CD8-positive, alpha-beta memory T cell (primary cell): ENCODE data around the gene UNC93B1. TPM values are rescaled to one million over a fixed set of nuclear protein-coding genes. Genes with fewer than 3 reads are reported as not detected.

Experiments used
- CTCF ChIA-PET: fragments of 350-600 bp; sonication (Branson Sonifier 250); formaldehyde crosslinking; loops from one replicate; lab custom pipeline; 2021; ENCODE audit warnings: antibody characterized with exemption; lab: Charles Lee
- POLR2A ChIA-PET: fragments of 350-600 bp; sonication (Branson Sonifier 250); formaldehyde crosslinking; loops from one replicate; lab custom pipeline; 2021; ENCODE audit warnings: antibody characterized with exemption; lab: Charles Lee
- DNase-seq, 5 donors: peaks; one replicate each; pipeline versions ENCODE4 v3.0.0 to v3.0.0-alpha.2; 2020 to 2022; ENCODE audit warnings: mixed read lengths in 1 of 5
- H3K27ac ChIP-seq: one replicate; pipeline ENCODE4 v1.7.0; 2013; ENCODE audit warnings: low read depth, mild to moderate bottlenecking, low read length, moderate library complexity
- H3K27me3 ChIP-seq: 2 replicates; pipeline ENCODE4 v1.7.0; 2013; ENCODE audit warnings: low read length, mild to moderate bottlenecking; ENCODE audit not compliant: insufficient read depth, poor library complexity, severe bottlenecking
- H3K36me3 ChIP-seq: 2 replicates; pipeline ENCODE4 v1.7.0; 2013; ENCODE audit warnings: mild to moderate bottlenecking, low read length, moderate library complexity; ENCODE audit not compliant: insufficient read depth
- H3K4me1 ChIP-seq: 2 replicates; pipeline ENCODE4 v1.7.0; 2013; ENCODE audit warnings: mild to moderate bottlenecking, low read length, moderate library complexity; ENCODE audit not compliant: insufficient read depth
- H3K4me3 ChIP-seq: 2 replicates; pipeline ENCODE4 v1.7.0; 2013; ENCODE audit warnings: mild to moderate bottlenecking, low read length
- H3K9me3 ChIP-seq: 2 replicates; pipeline ENCODE4 v1.7.0; 2013; ENCODE audit warnings: mild to moderate bottlenecking, low read length
- H3K27ac Mint-ChIP-seq, 8 donors: one replicate each; pipeline ENCODE4 v1.8.0; 2020 to 2021; ENCODE audit warnings: mixed read lengths in 8 of 8, mild to moderate bottlenecking in 6 of 8, inconsistent platforms in 3 of 8, moderate library complexity in 3 of 8
- H3K27me3 Mint-ChIP-seq, 2 donors: one replicate each; pipeline ENCODE4 v1.8.0; 2020 to 2021; ENCODE audit warnings: mixed read lengths in 2 of 2, mild to moderate bottlenecking in 1 of 2, moderate library complexity in 1 of 2
- H3K36me3 Mint-ChIP-seq, 3 donors: one replicate each; pipeline ENCODE4 v1.8.0; 2020 to 2021; ENCODE audit warnings: mixed read lengths in 3 of 3, inconsistent platforms in 1 of 3, mild to moderate bottlenecking in 1 of 3
- H3K4me1 Mint-ChIP-seq, 3 donors: one replicate each; pipeline ENCODE4 v1.8.0; 2020 to 2021; ENCODE audit warnings: mixed read lengths in 3 of 3, inconsistent platforms in 1 of 3, mild to moderate bottlenecking in 1 of 3
- H3K4me3 Mint-ChIP-seq, 7 donors: one replicate each; pipeline ENCODE4 v1.8.0; 2020 to 2021; ENCODE audit warnings: mixed read lengths in 7 of 7, mild to moderate bottlenecking in 6 of 7, moderate library complexity in 4 of 7, inconsistent platforms in 2 of 7
- H3K9me3 Mint-ChIP-seq, 5 donors: one replicate each; pipeline ENCODE4 v1.8.0; 2020 to 2022; ENCODE audit warnings: mixed read lengths in 5 of 5, mild to moderate bottlenecking in 3 of 5, moderate library complexity in 2 of 5, inconsistent platforms in 1 of 5
- polyA plus RNA-seq: library from polyadenylated mRNA; unstranded; fragments of 300-500 nt; fragmentation: Illumina TruSeq; gene quantifications from one replicate; pipeline ENCODE4 v1.2.3, GENCODE V29; 2021
- total RNA-seq, 2 experiments: library from RNA; stranded (reverse); gene quantifications; one replicate each; pipeline ENCODE4 v1.2.3, GENCODE V29; 2021

The UNC93B1 gene
- total and polyA plus RNA-seq, 3 experiments from 2014 or later, result 9.8 to 26.5 (median 11.1) TPM

DNA sequence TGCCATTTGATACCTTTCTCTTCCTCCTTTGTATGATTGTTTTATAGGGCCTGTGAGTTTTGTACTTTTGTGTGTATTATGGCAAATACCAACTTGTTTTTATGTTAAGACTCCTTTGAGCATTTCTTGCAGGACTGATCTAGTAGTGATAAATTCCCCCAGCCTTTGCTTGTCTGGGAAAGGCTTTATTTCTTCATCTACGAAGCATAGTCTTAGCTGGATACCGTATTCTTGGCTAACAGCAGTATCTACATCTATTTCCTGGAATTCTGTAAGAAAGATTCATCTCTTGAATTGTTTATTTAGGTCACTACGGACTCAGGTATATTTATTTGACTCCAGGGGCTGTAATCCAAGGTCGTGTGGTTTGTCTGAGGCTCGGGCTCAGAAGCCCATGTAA lies 20.6 kb upstream of the UNC93B1 start:
- Histone ChIP-seq H3K4me1 (no peaks in the 10 kb centered on the region), H3K9me3 (no peaks in the 10 kb centered on the region), H3K27me3 (no peaks in the 10 kb centered on the region), H3K36me3 (no peaks in the 10 kb centered on the region), H3K4me3 (no peak overlapping the region), H3K27ac (no peak overlapping the region)
- ChIA-PET POLR2A (no interaction called here), CTCF (no interaction called here)
- Mint-ChIP-seq H3K27me3 (no peaks in the 10 kb centered on the region), H3K27ac (no peak overlapping the region), H3K36me3 (no peaks in the 10 kb centered on the region), H3K9me3 (peaks cover 0 to 5% (median 0%) of the 10 kb centered on the region in 5 donors), H3K4me1 (peaks cover 0 to 5% (median 2%) of the 10 kb centered on the region in 3 donors), H3K4me3 (peak overlapping the region in 1 of 7 donors; percentile 14)
- DNase-seq, result no peak

DNA sequence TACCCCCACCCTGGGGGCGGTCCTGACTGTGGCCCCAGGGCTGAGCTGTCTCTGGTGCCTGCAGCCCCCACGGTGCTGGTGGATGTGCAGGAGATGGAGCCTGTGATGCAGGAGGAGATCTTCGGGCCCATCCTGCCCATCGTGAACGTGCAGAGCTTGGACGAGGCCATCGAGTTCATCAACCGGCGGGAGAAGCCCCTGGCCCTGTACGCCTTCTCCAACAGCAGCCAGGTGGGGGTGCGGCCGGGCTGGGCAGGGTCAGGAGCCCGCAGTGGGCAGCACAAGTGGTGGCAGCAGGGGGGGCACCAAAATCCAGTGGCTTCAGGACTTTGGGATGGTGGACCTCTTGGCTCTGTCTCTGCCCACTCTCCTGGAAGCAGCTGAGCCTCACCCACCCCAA lies 18.6 kb upstream of the UNC93B1 start:
- no peaks in the 10 kb centered on the region for H3K27me3 ChIP-seq
- peaks cover 0 to 5% (median 0%) of the 10 kb centered on the region in 5 donors for H3K9me3 Mint-ChIP-seq
- no peaks in the 10 kb centered on the region for H3K9me3 ChIP-seq
- peaks cover 0 to 3% (median 0%) of the 10 kb centered on the region in 3 donors for H3K4me1 Mint-ChIP-seq
- H3K27me3 Mint-ChIP-seq, result no peaks in the 10 kb centered on the region
- DNase-seq, result no peak
- H3K27ac Mint-ChIP-seq, result no peak overlapping the region
- no peaks in the 10 kb centered on the region for H3K36me3 Mint-ChIP-seq
- ChIA-PET CTCF (interaction anchor here (0.6 kb wide), 1 partner anchor 427 kb away, joined by 3 read pairs; no protein-coding TSS in a partner anchor), POLR2A (no interaction called here)
- H3K4me1 ChIP-seq, result no peaks in the 10 kb centered on the region
- no peaks in the 10 kb centered on the region for H3K36me3 ChIP-seq
- H3K27ac ChIP-seq, result no peak overlapping the region
- H3K4me3 ChIP-seq, result no peak overlapping the region
- H3K4me3 Mint-ChIP-seq, result no peak overlapping the region

DNA sequence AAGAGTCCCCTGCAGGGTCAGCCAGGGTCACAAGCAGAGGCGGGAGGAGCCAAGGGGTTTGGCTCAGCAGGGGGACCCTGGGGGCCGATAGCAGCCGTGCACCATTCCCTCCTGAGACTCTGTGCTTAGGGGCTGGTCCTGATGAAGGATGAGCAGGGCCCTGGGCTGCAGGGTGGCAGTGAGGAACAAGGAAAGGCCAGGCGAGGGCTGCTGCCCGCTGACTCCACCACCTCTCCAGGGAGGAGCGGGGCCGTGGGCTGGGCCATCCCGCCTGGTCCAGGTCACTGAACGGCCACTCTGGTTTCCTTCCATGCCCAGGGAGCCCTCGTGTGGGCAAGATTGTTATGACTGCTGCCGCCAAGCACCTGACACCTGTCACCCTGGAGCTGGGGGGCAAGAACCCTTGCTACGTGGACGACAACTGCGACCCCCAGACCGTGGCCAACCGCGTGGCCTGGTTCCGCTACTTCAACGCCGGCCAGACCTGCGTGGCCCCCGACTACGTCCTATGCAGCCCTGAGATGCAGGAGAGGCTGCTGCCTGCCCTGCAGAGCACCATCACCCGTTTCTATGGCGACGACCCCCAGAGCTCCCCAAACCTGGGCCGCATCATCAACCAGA lies 17.4 kb upstream of the UNC93B1 start:
- Mint-ChIP-seq H3K4me3 (no peak overlapping the region), H3K27me3 (no peaks in the 10 kb centered on the region), H3K27ac (no peak overlapping the region), H3K4me1 (peaks cover 0 to 2% (median 0%) of the 10 kb centered on the region in 3 donors), H3K36me3 (no peaks in the 10 kb centered on the region), H3K9me3 (peaks cover 0 to 5% (median 0%) of the 10 kb centered on the region in 5 donors)
- H3K9me3 ChIP-seq, result no peaks in the 10 kb centered on the region
- ChIA-PET POLR2A (no interaction called here), CTCF (no interaction called here)
- H3K27ac ChIP-seq, result no peak overlapping the region
- H3K4me1 ChIP-seq, result no peaks in the 10 kb centered on the region
- H3K27me3 ChIP-seq, result no peaks in the 10 kb centered on the region
- no peak for DNase-seq
- H3K36me3 ChIP-seq, result no peaks in the 10 kb centered on the region
- H3K4me3 ChIP-seq, result no peak overlapping the region

DNA sequence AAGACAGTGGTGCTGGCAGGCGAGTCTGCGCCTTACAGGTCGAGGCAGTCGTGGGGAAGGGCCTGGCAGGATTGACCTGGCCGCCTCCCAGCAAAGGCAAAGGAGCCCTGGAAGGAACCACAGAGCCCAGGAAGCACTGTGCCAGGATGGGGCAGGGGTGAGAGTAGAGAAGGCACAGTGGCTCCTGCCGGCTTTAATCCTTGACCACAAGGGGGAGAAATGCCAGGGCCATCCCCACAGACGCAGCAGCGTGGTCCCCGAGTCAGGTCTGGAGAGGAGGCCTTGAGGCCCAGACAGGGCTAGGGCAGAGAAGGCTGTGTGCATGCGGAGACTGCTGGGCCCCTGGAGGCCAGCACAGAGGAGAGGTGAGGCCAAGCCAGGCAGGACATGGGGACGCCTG lies 16.7 kb upstream of the UNC93B1 start:
- Histone ChIP-seq H3K9me3 (no peaks in the 10 kb centered on the region), H3K4me3 (no peak overlapping the region), H3K4me1 (no peaks in the 10 kb centered on the region), H3K27ac (no peak overlapping the region), H3K27me3 (no peaks in the 10 kb centered on the region), H3K36me3 (no peaks in the 10 kb centered on the region)
- H3K27ac Mint-ChIP-seq, result no peak overlapping the region
- ChIA-PET CTCF (no interaction called here), POLR2A (no interaction called here)
- no peaks in the 10 kb centered on the region for H3K27me3 Mint-ChIP-seq
- H3K4me3 Mint-ChIP-seq, result no peak overlapping the region
- H3K36me3 Mint-ChIP-seq, result no peaks in the 10 kb centered on the region
- no peak for DNase-seq
- H3K4me1 Mint-ChIP-seq, result no peaks in the 10 kb centered on the region
- H3K9me3 Mint-ChIP-seq, result peaks cover 0 to 5% (median 0%) of the 10 kb centered on the region in 5 donors

DNA sequence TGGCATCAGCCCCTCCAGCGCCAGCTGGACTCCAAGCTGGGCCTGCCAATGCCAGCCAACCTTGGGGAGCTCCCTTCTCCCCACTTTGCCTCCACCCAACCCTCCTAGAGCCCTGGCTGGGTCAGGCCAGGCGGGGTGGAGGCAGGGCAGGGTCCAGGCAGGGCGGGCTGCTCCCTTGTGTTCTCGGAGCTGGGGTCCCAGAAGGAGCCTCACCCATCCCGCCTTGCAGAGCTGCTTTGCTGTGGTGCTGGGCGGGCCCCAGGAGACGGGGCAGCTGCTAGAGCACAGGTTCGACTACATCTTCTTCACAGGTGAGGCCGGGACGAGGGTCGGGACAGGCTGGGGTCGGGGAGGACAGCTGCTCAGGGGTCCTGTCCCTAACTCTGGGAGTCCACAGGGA lies 15.6 kb upstream of the UNC93B1 start:
- no peaks in the 10 kb centered on the region for H3K4me1 Mint-ChIP-seq
- Histone ChIP-seq H3K4me1 (no peaks in the 10 kb centered on the region), H3K36me3 (no peaks in the 10 kb centered on the region), H3K27me3 (no peaks in the 10 kb centered on the region), H3K4me3 (no peak overlapping the region), H3K9me3 (no peaks in the 10 kb centered on the region), H3K27ac (no peak overlapping the region)
- peaks cover 0 to 3% (median 0%) of the 10 kb centered on the region in 5 donors for H3K9me3 Mint-ChIP-seq
- DNase-seq, result no peak
- CTCF ChIA-PET, result no interaction called here
- no peaks in the 10 kb centered on the region for H3K27me3 Mint-ChIP-seq
- no peaks in the 10 kb centered on the region for H3K36me3 Mint-ChIP-seq
- peak overlapping the region in 1 of 8 donors; percentile 60 for H3K27ac Mint-ChIP-seq
- POLR2A ChIA-PET, result no interaction called here
- no peak overlapping the region for H3K4me3 Mint-ChIP-seq

DNA sequence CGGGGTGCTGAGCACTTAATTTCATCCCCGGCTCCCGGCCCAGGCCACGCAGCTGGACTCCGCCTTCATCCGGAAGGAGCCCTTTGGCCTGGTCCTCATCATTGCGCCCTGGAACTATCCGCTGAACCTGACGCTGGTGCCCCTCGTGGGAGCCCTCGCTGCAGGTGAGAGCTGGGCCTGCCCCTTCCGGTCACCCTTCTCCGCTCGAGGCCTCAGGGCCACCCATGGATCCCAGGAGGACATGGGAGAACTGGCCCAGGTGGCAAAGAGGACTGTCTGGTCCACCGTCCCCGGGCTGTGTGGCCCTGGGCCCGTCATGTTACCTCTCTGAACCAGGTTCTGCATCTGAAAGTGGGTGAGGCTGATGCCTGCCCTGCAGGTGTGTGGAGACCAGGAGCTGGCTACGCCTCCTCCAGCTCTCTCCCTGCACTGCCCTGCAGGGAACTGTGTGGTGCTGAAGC lies 14.9 kb upstream of the UNC93B1 start:
- ChIA-PET POLR2A (no interaction called here), CTCF (no interaction called here)
- Histone ChIP-seq H3K9me3 (no peaks in the 10 kb centered on the region), H3K27me3 (no peaks in the 10 kb centered on the region), H3K36me3 (no peaks in the 10 kb centered on the region), H3K4me1 (no peaks in the 10 kb centered on the region), H3K27ac (no peak overlapping the region), H3K4me3 (no peak overlapping the region)
- H3K27me3 Mint-ChIP-seq, result peaks cover 0 to 2% of the 10 kb centered on the region in 2 donors
- H3K36me3 Mint-ChIP-seq, result no peaks in the 10 kb centered on the region
- no peak overlapping the region for H3K4me3 Mint-ChIP-seq
- no peaks in the 10 kb centered on the region for H3K4me1 Mint-ChIP-seq
- DNase-seq, result no peak
- no peaks in the 10 kb centered on the region for H3K9me3 Mint-ChIP-seq
- H3K27ac Mint-ChIP-seq, result peak overlapping the region in 1 of 8 donors; percentile 50

DNA sequence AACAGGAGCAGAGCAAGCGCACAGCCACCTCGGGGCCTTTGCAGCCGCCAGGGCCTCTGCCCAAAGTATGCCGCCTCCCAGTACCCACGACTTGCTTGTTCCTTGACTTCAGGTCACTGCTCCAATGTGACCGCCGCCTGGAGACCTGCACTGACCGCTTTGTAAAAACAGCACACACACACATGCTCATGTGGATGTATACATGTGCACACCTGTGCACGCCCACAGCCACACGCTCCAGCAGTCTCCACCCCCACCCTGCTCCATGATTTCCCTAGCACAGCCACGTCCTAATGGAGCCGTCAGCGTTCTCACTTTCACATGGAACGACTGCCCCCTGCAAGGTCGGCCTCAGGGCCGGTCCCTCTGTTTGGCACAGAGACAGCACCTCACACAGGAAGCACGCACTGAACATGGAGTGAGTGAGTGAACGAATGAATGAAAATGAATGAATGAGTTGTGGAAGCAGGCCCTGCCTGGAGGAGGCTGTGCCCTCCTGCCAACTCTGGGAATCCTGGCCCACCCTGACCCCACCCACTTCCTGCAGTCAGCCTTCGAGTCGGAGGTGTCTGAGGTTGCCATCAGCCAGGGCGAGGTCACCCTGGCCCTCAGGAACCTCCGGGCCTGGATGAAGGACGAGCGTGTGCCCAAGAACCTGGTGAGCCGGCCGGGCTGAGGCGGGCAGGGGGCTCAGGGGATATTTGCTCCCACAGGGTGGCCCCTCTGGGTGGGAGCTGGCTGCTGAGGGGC lies 14.3 kb upstream of the UNC93B1 start:
- Histone ChIP-seq H3K27me3 (no peaks in the 10 kb centered on the region), H3K4me3 (no peak overlapping the region), H3K27ac (no peak overlapping the region), H3K36me3 (no peaks in the 10 kb centered on the region), H3K9me3 (no peaks in the 10 kb centered on the region), H3K4me1 (no peaks in the 10 kb centered on the region)
- H3K4me1 Mint-ChIP-seq, result no peaks in the 10 kb centered on the region
- POLR2A ChIA-PET, result no interaction called here
- H3K36me3 Mint-ChIP-seq, result no peaks in the 10 kb centered on the region
- H3K4me3 Mint-ChIP-seq, result no peak overlapping the region
- peak overlapping the region in 1 of 8 donors; percentile 32 for H3K27ac Mint-ChIP-seq
- H3K9me3 Mint-ChIP-seq, result no peaks in the 10 kb centered on the region
- no peak for DNase-seq
- H3K27me3 Mint-ChIP-seq, result peaks cover 0 to 2% of the 10 kb centered on the region in 2 donors
- CTCF ChIA-PET, result no interaction called here
